Fibroblast of skin of right quadriceps (primary cell): ENCODE measurements around the gene ABI1.
A peak's percentile ranks its signal among the peaks of the same experiment; 100 is the strongest.
"Not testable (repeated sequence)": the region's sequence is repeated elsewhere in the genome, so short reads cannot be mapped to it uniquely, and the experiment has no call there.

Source experiments
- DNase-seq: peaks from one replicate; pipeline ENCODE4 v3.0.0-alpha.2; 2013

The ABI1 gene

GRCh38 chr10:26804418-26805393 is 56.1 kb downstream of the ABI1 start:
- DNase-seq = no peak

GRCh38 chr10:26803849-26804248 is 56.9 kb downstream of the ABI1 start:
- no peak for DNase-seq

GRCh38 chr10:26802527-26802926 is 58.2 kb downstream of the ABI1 start:
- no peak for DNase-seq

- DNase-seq = no peak
Measured at GRCh38 chr10:26801831-26802230, 58.9 kb downstream of the ABI1 start.

- no peak for DNase-seq
Measured at GRCh38 chr10:26801274-26801673, 59.5 kb downstream of the ABI1 start.

GRCh38 chr10:26800468-26800867 is 60.3 kb downstream of the ABI1 start:
- no peak for DNase-seq

- no peak for DNase-seq
Measured at GRCh38 chr10:26799342-26799741, 61.4 kb downstream of the ABI1 start.

- DNase-seq = no peak
Measured at GRCh38 chr10:26798298-26798697, 62.5 kb downstream of the ABI1 start.

GRCh38 chr10:26797340-26797739 is 63.4 kb downstream of the ABI1 start:
- no peak for DNase-seq

- no peak for DNase-seq
Measured at GRCh38 chr10:26792758-26793495, 67.8 kb downstream of the ABI1 start.

GRCh38 chr10:26790221-26790995 is 70.3 kb downstream of the ABI1 start:
- peak; percentile 32 for DNase-seq

GRCh38 chr10:26789779-26790178 is 71.0 kb downstream of the ABI1 start:
- DNase-seq = not testable (repeated sequence)

- DNase-seq = no peak
Measured at GRCh38 chr10:26787362-26787761, 73.4 kb downstream of the ABI1 start.

GRCh38 chr10:26781797-26782196 is 79.0 kb downstream of the ABI1 start:
- DNase-seq = peak; percentile 35

GRCh38 chr10:26780793-26781601 is 79.8 kb downstream of the ABI1 start:
- peak; percentile 90 for DNase-seq

- no peak for DNase-seq
Measured at GRCh38 chr10:26780106-26780792, 80.5 kb downstream of the ABI1 start.

GRCh38 chr10:26779176-26779860 is 81.4 kb downstream of the ABI1 start:
- no peak for DNase-seq

- DNase-seq = no peak
Measured at GRCh38 chr10:26777686-26778085, 83.1 kb downstream of the ABI1 start.

- peak; percentile 3 for DNase-seq
Measured at GRCh38 chr10:26776258-26776657, 84.5 kb downstream of the ABI1 start.

GRCh38 chr10:26773633-26774032 is 87.1 kb downstream of the ABI1 start:
- DNase-seq = peak; percentile 8

- no peak for DNase-seq
Measured at GRCh38 chr10:26770069-26770468, 90.7 kb downstream of the ABI1 start.
